ENCODE results near the gene COL8A1.

DNA sequence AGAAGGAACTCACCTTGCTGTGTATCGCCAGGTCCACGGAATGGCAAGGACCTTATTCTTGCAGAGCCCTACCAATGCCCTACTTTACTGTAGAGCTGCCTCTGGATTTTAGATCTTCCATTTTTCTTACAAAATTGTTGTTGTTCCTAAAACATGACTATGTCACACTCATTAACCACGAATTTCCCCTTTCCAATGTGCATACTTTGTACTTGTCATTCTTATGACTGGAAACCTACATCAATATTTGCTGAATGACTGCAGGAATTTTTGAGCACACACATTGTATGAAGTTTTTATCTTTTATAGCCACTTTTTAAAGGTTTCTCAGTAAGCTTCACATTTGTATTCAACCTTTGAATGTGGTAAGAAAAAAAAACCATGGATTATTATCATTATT, 143.4 kb downstream of the COL8A1 start:
- TF ChIP-seq, protein P1, sequence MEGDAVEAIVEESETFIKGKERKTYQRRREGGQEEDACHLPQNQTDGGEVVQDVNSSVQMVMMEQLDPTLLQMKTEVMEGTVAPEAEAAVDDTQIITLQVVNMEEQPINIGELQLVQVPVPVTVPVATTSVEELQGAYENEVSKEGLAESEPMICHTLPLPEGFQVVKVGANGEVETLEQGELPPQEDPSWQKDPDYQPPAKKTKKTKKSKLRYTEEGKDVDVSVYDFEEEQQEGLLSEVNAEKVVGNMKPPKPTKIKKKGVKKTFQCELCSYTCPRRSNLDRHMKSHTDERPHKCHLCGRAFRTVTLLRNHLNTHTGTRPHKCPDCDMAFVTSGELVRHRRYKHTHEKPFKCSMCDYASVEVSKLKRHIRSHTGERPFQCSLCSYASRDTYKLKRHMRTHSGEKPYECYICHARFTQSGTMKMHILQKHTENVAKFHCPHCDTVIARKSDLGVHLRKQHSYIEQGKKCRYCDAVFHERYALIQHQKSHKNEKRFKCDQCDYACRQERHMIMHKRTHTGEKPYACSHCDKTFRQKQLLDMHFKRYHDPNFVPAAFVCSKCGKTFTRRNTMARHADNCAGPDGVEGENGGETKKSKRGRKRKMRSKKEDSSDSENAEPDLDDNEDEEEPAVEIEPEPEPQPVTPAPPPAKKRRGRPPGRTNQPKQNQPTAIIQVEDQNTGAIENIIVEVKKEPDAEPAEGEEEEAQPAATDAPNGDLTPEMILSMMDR (IDR thresholded peaks at IDR 0.05 in 4 of 5, conservative IDR thresholded peaks at IDR 0.05 in 1 of 5), result no peak
- TF ChIP-seq POLR2A (IDR thresholded peaks at IDR 0.05), result no peak

All from gastrocnemius medialis (tissue), 4 donors.